Activated naive CD4-positive, alpha-beta T cell treated with anti-CD3 and anti-CD28 coated beads, Interleukin-2, amount 50 U/mL, for 24 hours (primary cell): ENCODE data around the gene MEIS1.

Experiments used
- H3K27ac Mint-ChIP-seq: one replicate; pipeline ENCODE4 v1.8.0; 2021; ENCODE audit warnings: mild to moderate bottlenecking, mixed read lengths
- H3K27me3 Mint-ChIP-seq: one replicate; pipeline ENCODE4 v1.8.0; 2021; ENCODE audit warnings: mixed read lengths
- H3K36me3 Mint-ChIP-seq: one replicate; pipeline ENCODE4 v1.8.0; 2021; ENCODE audit warnings: mixed read lengths
- H3K4me1 Mint-ChIP-seq: one replicate; pipeline ENCODE4 v1.8.0; 2021; ENCODE audit warnings: mixed read lengths
- H3K4me3 Mint-ChIP-seq: one replicate; pipeline ENCODE4 v1.8.0; 2021; ENCODE audit warnings: mild to moderate bottlenecking, mixed read lengths
- H3K9me3 Mint-ChIP-seq: one replicate; pipeline ENCODE4 v1.8.0; 2021; ENCODE audit warnings: mixed read lengths

The MEIS1 gene

GRCh38 chr2:66523377-66523969 lies 88.5 kb downstream of the MEIS1 start:
- no peaks in the 10 kb centered on the region for H3K36me3 Mint-ChIP-seq
- no peak overlapping the region for H3K4me3 Mint-ChIP-seq
- no peaks in the 10 kb centered on the region for H3K4me1 Mint-ChIP-seq

GRCh38 chr2:66523990-66524389 lies 89.1 kb downstream of the MEIS1 start:
- no peak overlapping the region for H3K27ac Mint-ChIP-seq
- no peak overlapping the region for H3K4me3 Mint-ChIP-seq
- peaks cover 6% of the 10 kb centered on the region for H3K27me3 Mint-ChIP-seq
- no peaks in the 10 kb centered on the region for H3K9me3 Mint-ChIP-seq
- H3K4me1 Mint-ChIP-seq = no peaks in the 10 kb centered on the region
- H3K36me3 Mint-ChIP-seq = no peaks in the 10 kb centered on the region

More at GRCh38 chr2:66523377-66523969, 88.5 kb downstream of the MEIS1 start:
- peaks cover 6% of the 10 kb centered on the region for H3K27me3 Mint-ChIP-seq
- H3K9me3 Mint-ChIP-seq = no peaks in the 10 kb centered on the region
- H3K27ac Mint-ChIP-seq = no peak overlapping the region

GRCh38 chr2:66525606-66526005 lies 90.7 kb downstream of the MEIS1 start:
- Mint-ChIP-seq H3K4me1 (no peaks in the 10 kb centered on the region), H3K27ac (no peak overlapping the region), H3K9me3 (no peaks in the 10 kb centered on the region), H3K36me3 (no peaks in the 10 kb centered on the region), H3K27me3 (peaks cover 8% of the 10 kb centered on the region), H3K4me3 (no peak overlapping the region)

GRCh38 chr2:66526180-66526579 lies 91.3 kb downstream of the MEIS1 start:
- no peak overlapping the region for H3K27ac Mint-ChIP-seq
- H3K4me1 Mint-ChIP-seq = no peaks in the 10 kb centered on the region

GRCh38 chr2:66528974-66529724 lies 94.2 kb downstream of the MEIS1 start:
- Mint-ChIP-seq H3K4me1 (no peaks in the 10 kb centered on the region), H3K27ac (no peak overlapping the region), H3K36me3 (no peaks in the 10 kb centered on the region), H3K27me3 (peaks cover 1% of the 10 kb centered on the region), H3K4me3 (no peak overlapping the region), H3K9me3 (no peaks in the 10 kb centered on the region)

More at GRCh38 chr2:66526180-66526579, 91.3 kb downstream of the MEIS1 start:
- Mint-ChIP-seq H3K36me3 (no peaks in the 10 kb centered on the region), H3K27me3 (peaks cover 6% of the 10 kb centered on the region), H3K4me3 (no peak overlapping the region), H3K9me3 (no peaks in the 10 kb centered on the region)

GRCh38 chr2:66530651-66531050 lies 95.7 kb downstream of the MEIS1 start:
- Mint-ChIP-seq H3K4me3 (no peak overlapping the region), H3K27me3 (peaks cover 1% of the 10 kb centered on the region), H3K4me1 (no peaks in the 10 kb centered on the region), H3K36me3 (no peaks in the 10 kb centered on the region), H3K9me3 (no peaks in the 10 kb centered on the region), H3K27ac (no peak overlapping the region)

GRCh38 chr2:66531155-66531554 lies 96.2 kb downstream of the MEIS1 start:
- Mint-ChIP-seq H3K9me3 (no peaks in the 10 kb centered on the region), H3K27me3 (peaks cover 1% of the 10 kb centered on the region), H3K36me3 (no peaks in the 10 kb centered on the region), H3K27ac (no peak overlapping the region), H3K4me1 (no peaks in the 10 kb centered on the region), H3K4me3 (no peak overlapping the region)

GRCh38 chr2:66531567-66531966 lies 96.6 kb downstream of the MEIS1 start:
- no peak overlapping the region for H3K27ac Mint-ChIP-seq
- H3K4me3 Mint-ChIP-seq = no peak overlapping the region
- H3K36me3 Mint-ChIP-seq = no peaks in the 10 kb centered on the region
- H3K4me1 Mint-ChIP-seq = no peaks in the 10 kb centered on the region
- no peaks in the 10 kb centered on the region for H3K9me3 Mint-ChIP-seq
- H3K27me3 Mint-ChIP-seq = peaks cover 1% of the 10 kb centered on the region

GRCh38 chr2:66532972-66533868 lies 98.3 kb downstream of the MEIS1 start:
- Mint-ChIP-seq H3K27me3 (peaks cover 1% of the 10 kb centered on the region), H3K4me3 (no peak overlapping the region), H3K4me1 (no peaks in the 10 kb centered on the region), H3K9me3 (no peaks in the 10 kb centered on the region), H3K27ac (no peak overlapping the region), H3K36me3 (no peaks in the 10 kb centered on the region)

- no peak overlapping the region for H3K27ac Mint-ChIP-seq
- no peak overlapping the region for H3K4me3 Mint-ChIP-seq
- H3K36me3 Mint-ChIP-seq = no peaks in the 10 kb centered on the region
- H3K9me3 Mint-ChIP-seq = no peaks in the 10 kb centered on the region
- no peaks in the 10 kb centered on the region for H3K4me1 Mint-ChIP-seq
- H3K27me3 Mint-ChIP-seq = peaks cover 1% of the 10 kb centered on the region
Measured at GRCh38 chr2:66534461-66534860, 99.5 kb downstream of the MEIS1 start.

- no peaks in the 10 kb centered on the region for H3K9me3 Mint-ChIP-seq
- H3K36me3 Mint-ChIP-seq = no peaks in the 10 kb centered on the region
- H3K4me1 Mint-ChIP-seq = no peaks in the 10 kb centered on the region
- no peak overlapping the region for H3K27ac Mint-ChIP-seq
- H3K4me3 Mint-ChIP-seq = no peak overlapping the region
- H3K27me3 Mint-ChIP-seq = no peaks in the 10 kb centered on the region
Measured at GRCh38 chr2:66535574-66536289, 100.8 kb downstream of the MEIS1 start.

GRCh38 chr2:66536290-66536673 lies 101.4 kb downstream of the MEIS1 start:
- Mint-ChIP-seq H3K27ac (no peak overlapping the region), H3K4me3 (no peak overlapping the region), H3K36me3 (no peaks in the 10 kb centered on the region), H3K9me3 (no peaks in the 10 kb centered on the region), H3K27me3 (no peaks in the 10 kb centered on the region), H3K4me1 (no peaks in the 10 kb centered on the region)

GRCh38 chr2:66536997-66537396 lies 102.1 kb downstream of the MEIS1 start:
- H3K4me3 Mint-ChIP-seq = no peak overlapping the region
- no peaks in the 10 kb centered on the region for H3K4me1 Mint-ChIP-seq
- H3K36me3 Mint-ChIP-seq = no peaks in the 10 kb centered on the region
- no peaks in the 10 kb centered on the region for H3K9me3 Mint-ChIP-seq
- no peaks in the 10 kb centered on the region for H3K27me3 Mint-ChIP-seq
- no peak overlapping the region for H3K27ac Mint-ChIP-seq

- Mint-ChIP-seq H3K4me3 (no peak overlapping the region), H3K36me3 (no peaks in the 10 kb centered on the region), H3K4me1 (no peaks in the 10 kb centered on the region), H3K9me3 (no peaks in the 10 kb centered on the region), H3K27ac (no peak overlapping the region), H3K27me3 (no peaks in the 10 kb centered on the region)
Measured at GRCh38 chr2:66538291-66538690, 103.4 kb downstream of the MEIS1 start.

- Mint-ChIP-seq H3K9me3 (no peaks in the 10 kb centered on the region), H3K4me1 (no peaks in the 10 kb centered on the region), H3K27me3 (no peaks in the 10 kb centered on the region), H3K27ac (no peak overlapping the region), H3K4me3 (no peak overlapping the region), H3K36me3 (no peaks in the 10 kb centered on the region)
Measured at GRCh38 chr2:66539452-66539851, 104.5 kb downstream of the MEIS1 start.
